HUES6 (cell line): ENCODE results near the gene ALLC.

ENCODE experiments used
- H3K27ac ChIP-seq: 2 replicates; pipeline ENCODE4 v1.7.0; 2013; ENCODE audit warnings: low read depth, mild to moderate bottlenecking, low read length, inconsistent platforms
- H3K27me3 ChIP-seq: 2 replicates; pipeline ENCODE4 v1.6.1; 2013; ENCODE audit warnings: low read length; ENCODE audit not compliant: control insufficient read depth, insufficient read depth
- H3K36me3 ChIP-seq: 2 replicates; pipeline ENCODE4 v1.6.1; 2013; ENCODE audit warnings: low read length; ENCODE audit not compliant: control insufficient read depth, insufficient read depth
- H3K4me1 ChIP-seq: 2 replicates; pipeline ENCODE4 v1.6.1; 2013; ENCODE audit warnings: low read length; ENCODE audit not compliant: control insufficient read depth, insufficient read depth
- H3K4me3 ChIP-seq: 2 replicates; pipeline ENCODE4 v1.5.1; 2013; ENCODE audit warnings: low read depth, low read length
- H3K9ac ChIP-seq: one replicate; pipeline ENCODE4 v1.6.1; 2013; ENCODE audit warnings: mild to moderate bottlenecking, low read length
- H3K9me3 ChIP-seq: 2 replicates; pipeline ENCODE4 v1.6.1; 2013; ENCODE audit warnings: low read depth, low read length; ENCODE audit not compliant: control insufficient read depth, insufficient read depth

Gene ALLC

GRCh38 chr2:3742743-3743508, 84.9 kb downstream of the ALLC start:
- H3K36me3 ChIP-seq = no peaks in the 10 kb centered on the region
- no peaks in the 10 kb centered on the region for H3K27me3 ChIP-seq
- H3K9ac ChIP-seq = no peak overlapping the region
- H3K4me1 ChIP-seq = no peaks in the 10 kb centered on the region
- H3K9me3 ChIP-seq = no peaks in the 10 kb centered on the region
- H3K4me3 ChIP-seq = no peak overlapping the region
- no peak overlapping the region for H3K27ac ChIP-seq

GRCh38 chr2:3743951-3744555, 86.1 kb downstream of the ALLC start:
- no peaks in the 10 kb centered on the region for H3K36me3 ChIP-seq
- H3K4me1 ChIP-seq = no peaks in the 10 kb centered on the region
- H3K4me3 ChIP-seq = no peak overlapping the region
- H3K9me3 ChIP-seq = no peaks in the 10 kb centered on the region
- H3K27ac ChIP-seq = no peak overlapping the region
- no peak overlapping the region for H3K9ac ChIP-seq
- 0 out of 2 replicates have a peak, but pooled peaks cover 2% of the 10 kb centered on the region for H3K27me3 ChIP-seq

- Histone ChIP-seq H3K9me3 (no peaks in the 10 kb centered on the region), H3K4me1 (no peaks in the 10 kb centered on the region)
These were observed 87.9 kb downstream of the ALLC start for GRCh38 chr2:3745920-3746319.

GRCh38 chr2:3747032-3747654, 89.1 kb downstream of the ALLC start:
- H3K9ac ChIP-seq = no peak overlapping the region
- no peak overlapping the region for H3K27ac ChIP-seq
- H3K4me1 ChIP-seq = no peaks in the 10 kb centered on the region
- H3K4me3 ChIP-seq = no peak overlapping the region
- 0 out of 2 replicates have a peak, but pooled peaks cover 2% of the 10 kb centered on the region for H3K27me3 ChIP-seq
- no peaks in the 10 kb centered on the region for H3K9me3 ChIP-seq
- no peaks in the 10 kb centered on the region for H3K36me3 ChIP-seq

More at GRCh38 chr2:3745920-3746319, 87.9 kb downstream of the ALLC start:
- H3K9ac ChIP-seq = no peak overlapping the region
- H3K4me3 ChIP-seq = no peak overlapping the region
- H3K27ac ChIP-seq = no peak overlapping the region
- H3K27me3 ChIP-seq = 0 out of 2 replicates have a peak, but pooled peaks cover 2% of the 10 kb centered on the region
- H3K36me3 ChIP-seq = no peaks in the 10 kb centered on the region

- no peak overlapping the region for H3K4me3 ChIP-seq
- no peaks in the 10 kb centered on the region for H3K9me3 ChIP-seq
- 0 out of 2 replicates have a peak, but pooled peaks cover 2% of the 10 kb centered on the region for H3K27me3 ChIP-seq
- H3K4me1 ChIP-seq = no peaks in the 10 kb centered on the region
- H3K27ac ChIP-seq = no peak overlapping the region
- H3K9ac ChIP-seq = no peak overlapping the region
- H3K36me3 ChIP-seq = no peaks in the 10 kb centered on the region
These were observed 89.8 kb downstream of the ALLC start for GRCh38 chr2:3747826-3748225.

- Histone ChIP-seq H3K4me1 (no peaks in the 10 kb centered on the region), H3K36me3 (no peaks in the 10 kb centered on the region), H3K27ac (no peak overlapping the region), H3K27me3 (0 out of 2 replicates have a peak, but pooled peaks cover 2% of the 10 kb centered on the region), H3K4me3 (no peak overlapping the region), H3K9me3 (no peaks in the 10 kb centered on the region), H3K9ac (no peak overlapping the region)
These were observed 91.2 kb downstream of the ALLC start for GRCh38 chr2:3749201-3749600.

GRCh38 chr2:3751251-3751650, 93.3 kb downstream of the ALLC start:
- no peaks in the 10 kb centered on the region for H3K9me3 ChIP-seq
- 0 out of 2 replicates have a peak, but pooled peaks cover 2% of the 10 kb centered on the region for H3K27me3 ChIP-seq
- no peak overlapping the region for H3K4me3 ChIP-seq
- no peak overlapping the region for H3K9ac ChIP-seq
- H3K4me1 ChIP-seq = no peaks in the 10 kb centered on the region
- no peaks in the 10 kb centered on the region for H3K36me3 ChIP-seq
- no peak overlapping the region for H3K27ac ChIP-seq

GRCh38 chr2:3751806-3752205, 93.8 kb downstream of the ALLC start:
- Histone ChIP-seq H3K36me3 (no peaks in the 10 kb centered on the region), H3K9me3 (no peaks in the 10 kb centered on the region), H3K9ac (no peak overlapping the region), H3K27me3 (0 out of 2 replicates have a peak, but pooled peaks cover 2% of the 10 kb centered on the region), H3K4me3 (no peak overlapping the region), H3K27ac (no peak overlapping the region), H3K4me1 (no peaks in the 10 kb centered on the region)
